WERI-Rb-1 (cell line): ENCODE results near the gene ELN.

Experiments used
- DNase-seq: peaks from one replicate; pipeline ENCODE4 v3.0.0-alpha.2; 2020
- H3K27ac ChIP-seq: fragments of 250-450 bp; sonication (Bioruptor Pico); 2 replicates; pipeline ENCODE4 v1.5.1; 2020; ENCODE audit warnings: mild to moderate bottlenecking, moderate library complexity
- H3K27me3 ChIP-seq: fragments of 250-450 bp; sonication (Bioruptor Pico); 2 replicates; pipeline ENCODE4 v1.5.1; 2021; ENCODE audit warnings: mild to moderate bottlenecking, low read depth, moderate library complexity; ENCODE audit not compliant: insufficient read depth, severe bottlenecking
- H3K36me3 ChIP-seq: fragments of 250-450 bp; sonication (Bioruptor Pico); 2 replicates; pipeline ENCODE4 v1.5.1; 2020; ENCODE audit warnings: mild to moderate bottlenecking, moderate library complexity
- H3K4me3 ChIP-seq: 2 replicates; pipeline ENCODE4 v1.5.1; 2011; ENCODE audit warnings: low read depth, mild to moderate bottlenecking, control low read depth, low read length
- H3K9me3 ChIP-seq: fragments of 250-450 bp; sonication (Bioruptor Pico); 2 replicates; pipeline ENCODE4 v1.5.1; 2021; ENCODE audit warnings: mild to moderate bottlenecking, moderate library complexity; ENCODE audit not compliant: severe bottlenecking
- TF ChIP-seq, protein P1 (sequence below): IDR thresholded peaks from 2 replicates; pipeline ENCODE4 v1.5.1; 2011; ENCODE audit warnings: low read depth, mild to moderate bottlenecking, control low read depth, inconsistent platforms, low read length

ELN gene

DNA sequence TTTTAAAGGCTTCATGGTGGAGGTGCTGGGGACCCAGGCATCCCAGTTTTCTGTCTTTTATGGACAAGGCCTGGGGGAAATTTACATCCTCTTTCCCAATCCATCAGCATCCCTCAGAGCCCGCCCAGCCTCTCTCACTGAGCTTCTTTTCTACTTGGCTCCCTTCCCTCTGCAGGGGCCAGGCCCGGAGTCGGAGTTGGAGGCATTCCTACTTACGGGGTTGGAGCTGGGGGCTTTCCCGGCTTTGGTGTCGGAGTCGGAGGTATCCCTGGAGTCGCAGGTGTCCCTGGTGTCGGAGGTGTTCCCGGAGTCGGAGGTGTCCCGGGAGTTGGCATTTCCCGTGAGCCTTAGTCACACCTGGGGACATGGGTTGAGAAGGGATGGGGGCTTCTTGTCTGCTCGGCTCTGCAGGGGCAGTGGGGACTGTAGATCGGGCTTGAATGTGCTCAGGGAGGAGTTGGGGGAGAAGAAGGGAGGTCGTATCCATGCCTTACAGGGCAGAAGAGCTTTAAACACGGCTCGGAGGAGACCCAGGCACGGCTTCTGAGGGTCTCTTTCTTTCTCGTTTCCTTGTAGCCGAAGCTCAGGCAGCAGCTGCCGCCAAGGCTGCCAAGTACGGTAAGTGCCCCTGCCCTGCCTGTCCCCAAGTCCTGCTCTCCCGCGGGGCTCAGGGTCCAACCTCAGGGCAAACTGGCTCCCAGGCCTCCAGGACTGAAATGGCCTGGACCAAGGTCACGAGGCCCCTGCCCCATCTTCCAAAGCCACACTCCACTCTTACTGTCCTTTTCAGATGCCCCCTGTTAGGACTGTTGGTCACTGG is 28.3 kb downstream of the ELN start:
- no peaks in the 10 kb centered on the region for H3K27me3 ChIP-seq
- no peak overlapping the region for H3K4me3 ChIP-seq
- no peak overlapping the region for H3K27ac ChIP-seq
- TF ChIP-seq, protein P1, sequence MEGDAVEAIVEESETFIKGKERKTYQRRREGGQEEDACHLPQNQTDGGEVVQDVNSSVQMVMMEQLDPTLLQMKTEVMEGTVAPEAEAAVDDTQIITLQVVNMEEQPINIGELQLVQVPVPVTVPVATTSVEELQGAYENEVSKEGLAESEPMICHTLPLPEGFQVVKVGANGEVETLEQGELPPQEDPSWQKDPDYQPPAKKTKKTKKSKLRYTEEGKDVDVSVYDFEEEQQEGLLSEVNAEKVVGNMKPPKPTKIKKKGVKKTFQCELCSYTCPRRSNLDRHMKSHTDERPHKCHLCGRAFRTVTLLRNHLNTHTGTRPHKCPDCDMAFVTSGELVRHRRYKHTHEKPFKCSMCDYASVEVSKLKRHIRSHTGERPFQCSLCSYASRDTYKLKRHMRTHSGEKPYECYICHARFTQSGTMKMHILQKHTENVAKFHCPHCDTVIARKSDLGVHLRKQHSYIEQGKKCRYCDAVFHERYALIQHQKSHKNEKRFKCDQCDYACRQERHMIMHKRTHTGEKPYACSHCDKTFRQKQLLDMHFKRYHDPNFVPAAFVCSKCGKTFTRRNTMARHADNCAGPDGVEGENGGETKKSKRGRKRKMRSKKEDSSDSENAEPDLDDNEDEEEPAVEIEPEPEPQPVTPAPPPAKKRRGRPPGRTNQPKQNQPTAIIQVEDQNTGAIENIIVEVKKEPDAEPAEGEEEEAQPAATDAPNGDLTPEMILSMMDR: no peak
- H3K9me3 ChIP-seq: no peaks in the 10 kb centered on the region
- DNase-seq: no peak
- H3K36me3 ChIP-seq: no peaks in the 10 kb centered on the region

GRCh38 chr7:74057216-74057925 is 29.4 kb downstream of the ELN start:
- Histone ChIP-seq H3K4me3 (no peak overlapping the region), H3K27me3 (no peaks in the 10 kb centered on the region), H3K27ac (no peak overlapping the region), H3K36me3 (no peaks in the 10 kb centered on the region), H3K9me3 (no peaks in the 10 kb centered on the region)
- TF ChIP-seq, protein P1: no peak
- no peak for DNase-seq

DNA sequence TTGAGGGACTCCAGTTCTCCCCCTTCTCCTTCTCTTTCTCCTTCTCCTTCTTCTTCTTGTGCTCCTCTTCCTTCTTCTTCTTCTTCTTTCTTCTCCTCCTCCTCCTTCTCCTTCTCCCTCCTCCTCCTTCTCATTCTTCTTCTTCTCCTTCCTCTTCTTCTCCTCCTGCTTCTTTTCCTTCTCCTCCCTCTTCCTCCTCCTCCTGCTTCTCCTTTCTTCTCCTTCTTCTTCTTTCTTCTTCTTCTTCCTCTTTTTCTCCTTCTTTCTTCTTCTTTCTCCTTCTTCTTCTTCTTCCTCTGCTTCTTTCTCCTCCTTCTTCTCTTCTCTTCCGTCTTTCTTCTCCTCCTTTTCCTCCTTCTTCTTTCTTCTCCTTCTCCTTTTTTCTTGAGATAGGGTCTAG is 30.0 kb downstream of the ELN start:
- H3K4me3 ChIP-seq: no peak overlapping the region
- H3K9me3 ChIP-seq: no peaks in the 10 kb centered on the region
- TF ChIP-seq, protein P1: no peak
- H3K27me3 ChIP-seq: no peaks in the 10 kb centered on the region
- H3K27ac ChIP-seq: no peak overlapping the region
- no peaks in the 10 kb centered on the region for H3K36me3 ChIP-seq
- DNase-seq: no peak

DNA sequence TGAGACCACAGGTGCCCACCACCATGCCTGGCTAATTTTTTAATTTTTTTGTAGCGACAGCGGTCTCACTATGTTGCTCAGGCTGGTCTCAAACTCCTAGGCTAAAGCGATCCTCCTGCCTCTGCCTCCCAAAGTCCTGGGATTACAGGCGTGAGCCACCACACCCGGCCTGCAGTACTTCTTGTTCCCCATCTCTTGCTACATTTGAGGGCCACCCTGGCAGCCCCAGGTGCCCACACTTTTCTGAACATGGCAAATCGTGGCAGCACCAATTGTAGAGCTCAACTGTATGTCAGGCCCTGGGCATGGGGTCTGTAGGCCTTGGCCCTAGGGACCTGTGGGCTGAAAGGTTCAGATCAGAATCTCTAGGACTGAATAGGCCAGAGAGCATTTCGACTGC is 30.5 kb downstream of the ELN start:
- H3K4me3 ChIP-seq: no peak overlapping the region
- no peaks in the 10 kb centered on the region for H3K9me3 ChIP-seq
- no peak overlapping the region for H3K27ac ChIP-seq
- H3K27me3 ChIP-seq: no peaks in the 10 kb centered on the region
- H3K36me3 ChIP-seq: no peaks in the 10 kb centered on the region
- DNase-seq: no peak
- TF ChIP-seq, protein P1: no peak

- H3K36me3 ChIP-seq: no peaks in the 10 kb centered on the region
- TF ChIP-seq, protein P1: no peak
- H3K27ac ChIP-seq: no peak overlapping the region
- no peaks in the 10 kb centered on the region for H3K27me3 ChIP-seq
- no peak overlapping the region for H3K4me3 ChIP-seq
- no peaks in the 10 kb centered on the region for H3K9me3 ChIP-seq
- no peak for DNase-seq
These were observed 31.1 kb downstream of the ELN start for GRCh38 chr7:74059037-74059436.
